Peyer's patch (tissue), 4 donors: ENCODE results near the gene PTGR2. TPM values are rescaled to one million over a fixed set of nuclear protein-coding genes. Genes with fewer than 3 reads are reported as not detected.
A peak's percentile ranks its signal among the peaks of the same experiment; 100 is the strongest.

Source experiments
- DNase-seq, 3 donors: peaks; one replicate each; pipeline ENCODE4 v3.0.0-alpha.2; 2017 to 2019
- H3K27ac ChIP-seq, 4 donors: fragments of 200-600 bp; sonication (generic); one replicate each; pipeline ENCODE4 v1.5.1; 2016 to 2019
- H3K27me3 ChIP-seq, 2 donors: fragments of 200-600 bp; sonication (generic); one replicate each; pipeline ENCODE4 v1.5.1; 2019
- H3K36me3 ChIP-seq, 3 donors: fragments of 200-600 bp; sonication (generic); one replicate each; pipeline ENCODE4 v1.5.1; 2016 to 2019
- H3K4me1 ChIP-seq, 4 donors: fragments of 200-600 bp; sonication (generic); one replicate each; pipeline ENCODE4 v1.5.1; 2016 to 2019
- H3K4me3 ChIP-seq, 4 donors: fragments of 200-600 bp; sonication (generic); 1 replicate in 3 of 4; 2 replicates in 1 of 4; pipeline ENCODE4 v1.5.1; 2016 to 2019; ENCODE audit warnings: mild to moderate bottlenecking in 1 of 4
- H3K9me3 ChIP-seq, 4 donors: fragments of 200-600 bp; sonication (generic); one replicate each; pipeline ENCODE4 v1.5.1; 2016 to 2019; ENCODE audit warnings: mild to moderate bottlenecking in 1 of 4
- POLR2A ChIP-seq, 2 donors: fragments of 450-650 bp; IDR thresholded peaks; one replicate each; pipeline ENCODE4 v1.5.1; 2017; ENCODE audit warnings: antibody characterized with exemption in 2 of 2, mild to moderate bottlenecking in 2 of 2, moderate library complexity in 2 of 2
- total RNA-seq, 4 donors: library from RNA; depleted of rRNA; stranded (reverse); fragments of >200 nt; gene quantifications; one replicate each; pipeline ENCODE4 v1.1.0, GENCODE V29; 2016
- TF ChIP-seq, protein P1 (sequence below), 6 experiments: fragments of 450-650 bp in 4 of 6; fragments of 200-600 bp in 2 of 6; sonication (generic) in 1 of 6; IDR thresholded peaks; one replicate each; pipeline ENCODE4 v1.5.1; 2017 to 2019; ENCODE audit warnings: antibody characterized with exemption in 6 of 6, mild to moderate bottlenecking in 3 of 6, moderate library complexity in 1 of 6

Gene PTGR2
- 10 to 100 TPM; 11.1 to 19.0 (median 12.9) TPM for total RNA-seq

DNA sequence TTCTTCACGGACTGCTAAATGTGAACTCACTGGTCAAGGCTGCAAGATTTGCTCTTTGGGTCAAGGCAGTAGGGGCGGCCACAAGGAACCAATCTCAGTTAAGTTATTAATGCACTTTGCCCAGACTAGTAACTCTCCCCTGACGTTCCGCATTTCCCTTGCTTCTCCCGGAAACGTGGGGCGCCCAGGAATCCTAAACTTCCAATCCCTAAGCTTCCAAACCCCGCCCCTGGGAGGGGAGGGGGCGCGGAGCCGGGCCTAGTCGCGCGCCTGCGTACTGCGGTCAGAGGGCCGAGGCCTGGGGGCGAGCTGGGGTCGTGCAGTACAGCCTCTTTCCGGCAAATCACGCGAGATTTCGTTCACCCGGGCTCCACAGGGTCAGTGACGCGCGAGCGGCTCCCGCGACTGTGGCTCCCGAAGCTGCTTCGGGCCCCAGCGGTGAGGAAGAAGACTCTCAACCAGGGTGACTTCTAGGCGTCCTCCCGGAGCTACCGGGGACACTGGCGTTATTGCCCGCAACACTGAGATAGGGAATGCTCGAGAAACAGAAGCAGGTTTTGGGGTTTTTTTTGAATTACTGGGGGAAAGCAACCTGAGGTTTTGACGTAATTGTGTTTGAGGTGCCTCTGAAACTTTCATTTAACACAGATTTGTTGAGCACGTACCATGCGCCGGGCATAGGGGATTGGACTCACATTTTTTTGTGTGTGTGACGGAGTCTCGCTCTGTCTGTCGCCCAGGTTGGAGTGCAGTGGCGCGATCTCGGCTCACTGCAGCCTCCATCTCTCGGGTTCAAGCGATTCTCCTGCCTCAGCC lies at the start of gene PTGR2:
TSS of gene PTGR2 (plus strand) at position 265 of the 816 bp plus-strand sequence. CDS start 7,032 bp downstream, outside the sequence.
- peak; percentile 89 to 96 (median 95) for DNase-seq
- no peaks in the 10 kb centered on the region for H3K9me3 ChIP-seq
- H3K27ac ChIP-seq, result peak within 1 kb of the TSS; percentile 76 to 93 (median 90)
- no peaks in the 10 kb centered on the region for H3K36me3 ChIP-seq
- peak within 1 kb of the TSS; percentile 56 to 61 (median 58) for H3K4me3 ChIP-seq
- H3K27me3 ChIP-seq, result no peaks in the 10 kb centered on the region
- H3K4me1 ChIP-seq, result peaks cover 0 to 15% (median 0%) of the 10 kb centered on the region in 4 donors
- TF ChIP-seq POLR2A (IDR thresholded peaks at IDR 0.05), result peak; percentile 75 to 79
- TF ChIP-seq, protein P1, sequence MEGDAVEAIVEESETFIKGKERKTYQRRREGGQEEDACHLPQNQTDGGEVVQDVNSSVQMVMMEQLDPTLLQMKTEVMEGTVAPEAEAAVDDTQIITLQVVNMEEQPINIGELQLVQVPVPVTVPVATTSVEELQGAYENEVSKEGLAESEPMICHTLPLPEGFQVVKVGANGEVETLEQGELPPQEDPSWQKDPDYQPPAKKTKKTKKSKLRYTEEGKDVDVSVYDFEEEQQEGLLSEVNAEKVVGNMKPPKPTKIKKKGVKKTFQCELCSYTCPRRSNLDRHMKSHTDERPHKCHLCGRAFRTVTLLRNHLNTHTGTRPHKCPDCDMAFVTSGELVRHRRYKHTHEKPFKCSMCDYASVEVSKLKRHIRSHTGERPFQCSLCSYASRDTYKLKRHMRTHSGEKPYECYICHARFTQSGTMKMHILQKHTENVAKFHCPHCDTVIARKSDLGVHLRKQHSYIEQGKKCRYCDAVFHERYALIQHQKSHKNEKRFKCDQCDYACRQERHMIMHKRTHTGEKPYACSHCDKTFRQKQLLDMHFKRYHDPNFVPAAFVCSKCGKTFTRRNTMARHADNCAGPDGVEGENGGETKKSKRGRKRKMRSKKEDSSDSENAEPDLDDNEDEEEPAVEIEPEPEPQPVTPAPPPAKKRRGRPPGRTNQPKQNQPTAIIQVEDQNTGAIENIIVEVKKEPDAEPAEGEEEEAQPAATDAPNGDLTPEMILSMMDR (IDR thresholded peaks at IDR 0.05), result peak in 3 of 6 experiments; percentile 40 to 48 (median 42)

DNA sequence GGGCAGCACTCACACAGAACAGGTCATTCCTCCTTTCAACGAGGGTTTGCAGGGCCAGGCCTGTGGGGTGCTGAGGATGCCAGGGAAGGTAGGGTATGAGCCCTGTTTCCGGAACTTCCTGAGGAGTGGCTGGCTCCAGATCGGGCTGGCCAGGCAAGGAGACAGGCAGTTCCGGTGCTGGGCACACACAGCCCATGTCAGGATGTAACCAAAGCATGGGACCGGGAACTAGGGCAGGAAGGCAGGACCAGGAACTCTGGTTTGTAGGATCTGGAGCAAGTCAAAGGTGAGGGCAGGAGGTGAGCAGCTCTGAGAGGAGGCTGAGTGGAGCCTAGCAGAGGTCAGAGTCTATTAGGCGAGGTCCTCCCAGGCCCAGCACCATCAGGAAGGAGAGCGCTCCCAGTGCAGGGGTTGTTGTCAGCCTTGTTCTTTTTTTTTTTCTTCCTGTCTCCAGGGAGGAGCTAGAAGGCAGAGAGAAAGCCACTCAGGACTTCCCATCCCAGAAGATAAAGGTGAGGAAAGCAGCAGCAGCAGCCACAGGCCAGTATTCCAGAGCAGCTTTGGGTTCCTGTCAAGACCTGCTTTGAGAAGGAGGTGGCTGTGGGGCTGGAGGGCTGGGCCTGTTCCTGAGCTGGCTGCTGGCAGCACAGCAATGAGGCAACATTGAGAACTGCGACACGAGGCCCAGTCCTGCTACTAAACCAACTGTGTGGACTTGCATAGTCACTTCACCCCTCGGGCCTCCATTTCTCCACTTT lies 49.0 kb upstream of the PTGR2 start:
- no peaks in the 10 kb centered on the region for H3K27me3 ChIP-seq
- H3K4me3 ChIP-seq, result no peak overlapping the region
- H3K36me3 ChIP-seq, result peaks cover 0 to 5% (median 0%) of the 10 kb centered on the region in 3 donors
- H3K9me3 ChIP-seq, result no peaks in the 10 kb centered on the region
- H3K4me1 ChIP-seq, result peaks cover 0 to 25% (median 2%) of the 10 kb centered on the region in 4 donors
- peak in 1 of 2 donors; percentile 51 for TF ChIP-seq POLR2A (IDR thresholded peaks at IDR 0.05)
- TF ChIP-seq, protein P1 (IDR thresholded peaks at IDR 0.05), result no peak
- H3K27ac ChIP-seq, result peak overlapping the region in 3 of 4 donors; percentile 61 to 86 (median 85)
- peak in 2 of 3 donors; percentile 79 to 82 for DNase-seq

DNA sequence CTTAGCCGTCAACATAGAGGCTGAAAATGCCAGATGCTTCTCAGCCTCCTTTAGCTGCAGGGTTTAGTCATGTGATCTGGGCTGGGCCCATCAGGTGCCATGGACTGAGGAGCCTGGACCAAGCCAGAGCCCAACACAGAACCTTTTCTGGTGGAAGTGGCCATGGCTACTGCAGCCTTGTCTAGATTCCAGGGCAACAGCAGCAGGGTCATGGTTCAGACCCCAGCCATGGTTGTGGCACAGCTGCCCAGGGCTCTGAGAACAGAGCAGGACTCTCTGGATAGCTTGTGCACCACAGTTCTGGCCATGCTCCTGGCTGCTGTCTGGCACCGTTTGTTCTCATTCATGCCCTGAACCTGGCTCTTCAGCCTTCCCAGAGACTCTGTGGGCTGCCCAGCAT lies 47.0 kb upstream of the PTGR2 start:
- H3K36me3 ChIP-seq, result peaks cover 0 to 5% (median 0%) of the 10 kb centered on the region in 3 donors
- no peak overlapping the region for H3K27ac ChIP-seq
- peaks cover 0 to 25% (median 2%) of the 10 kb centered on the region in 4 donors for H3K4me1 ChIP-seq
- no peak overlapping the region for H3K4me3 ChIP-seq
- no peak for TF ChIP-seq POLR2A (IDR thresholded peaks at IDR 0.05)
- TF ChIP-seq, protein P1 (IDR thresholded peaks at IDR 0.05), result no peak
- no peaks in the 10 kb centered on the region for H3K27me3 ChIP-seq
- H3K9me3 ChIP-seq, result no peaks in the 10 kb centered on the region
- DNase-seq, result peak in 1 of 3 donors; percentile 33

DNA sequence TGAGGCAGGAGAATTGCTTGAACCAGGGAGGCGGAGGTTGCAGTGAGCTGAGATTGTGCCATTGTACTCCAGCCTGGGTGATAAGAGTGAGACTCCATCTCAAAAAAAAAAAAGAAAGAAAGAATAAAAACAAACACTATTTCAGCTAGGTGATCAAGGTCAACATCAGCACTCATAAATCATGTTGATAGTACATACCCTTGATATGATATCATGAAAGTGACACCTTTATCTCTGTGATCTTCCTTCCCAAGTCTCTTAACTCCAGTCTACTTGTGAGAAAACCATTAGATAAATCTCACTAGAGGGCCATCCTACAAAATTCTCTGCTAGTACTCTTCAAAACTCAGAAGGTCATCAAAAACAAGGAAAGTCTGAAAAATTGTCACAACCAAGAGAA lies 44.2 kb upstream of the PTGR2 start:
- Histone ChIP-seq H3K4me3 (no peak overlapping the region), H3K4me1 (peaks cover 0 to 17% (median 0%) of the 10 kb centered on the region in 4 donors), H3K27ac (peak overlapping the region in 1 of 4 donors; percentile 65), H3K27me3 (no peaks in the 10 kb centered on the region), H3K9me3 (no peaks in the 10 kb centered on the region), H3K36me3 (peaks cover 0 to 5% (median 0%) of the 10 kb centered on the region in 3 donors)
- no peak for DNase-seq
- no peak for TF ChIP-seq POLR2A (IDR thresholded peaks at IDR 0.05)
- TF ChIP-seq, protein P1 (IDR thresholded peaks at IDR 0.05), result no peak

DNA sequence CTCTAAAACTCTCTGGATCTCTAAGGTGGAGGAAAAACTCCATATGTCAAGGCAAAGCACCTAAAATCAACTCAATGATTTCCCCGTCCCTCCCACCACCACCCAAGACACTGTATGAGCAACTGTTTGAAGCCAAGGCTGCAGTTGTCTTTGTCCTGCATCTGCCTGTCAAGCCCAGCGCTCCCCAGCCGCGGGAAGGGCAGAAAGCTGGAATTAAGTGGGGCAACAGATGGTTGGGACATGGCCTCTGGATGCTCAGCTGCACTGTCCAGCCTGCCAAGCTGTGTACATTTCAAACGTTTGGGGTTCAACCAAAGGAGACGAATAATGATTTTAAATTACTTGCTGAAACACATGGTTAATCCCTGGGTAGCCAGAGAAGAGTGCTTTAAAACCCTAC lies 42.2 kb upstream of the PTGR2 start:
- H3K27me3 ChIP-seq, result no peaks in the 10 kb centered on the region
- H3K27ac ChIP-seq, result no peak overlapping the region
- TF ChIP-seq, protein P1 (IDR thresholded peaks at IDR 0.05), result no peak
- TF ChIP-seq POLR2A (IDR thresholded peaks at IDR 0.05), result no peak
- H3K4me1 ChIP-seq, result peaks cover 0 to 11% (median 0%) of the 10 kb centered on the region in 4 donors
- no peak overlapping the region for H3K4me3 ChIP-seq
- no peaks in the 10 kb centered on the region for H3K36me3 ChIP-seq
- H3K9me3 ChIP-seq, result no peaks in the 10 kb centered on the region
- no peak for DNase-seq
